Prostate gland (tissue), 2 donors: ENCODE results near the gene OPTC.

Source experiments
- POLR2A ChIP-seq: fragments of 450-650 bp; IDR thresholded peaks from one replicate; pipeline ENCODE4 v1.6.1; 2016; ENCODE audit warnings: antibody characterized with exemption, mild to moderate bottlenecking
- POLR2AphosphoS5 ChIP-seq: sonication (generic); formaldehyde crosslinking; IDR thresholded peaks from one replicate; pipeline ENCODE4 v1.6.1; 2017; ENCODE audit warnings: antibody characterized with exemption
- TF ChIP-seq, protein P1 (sequence below), 4 experiments: fragments of 200-600 bp in 2 of 4; fragments of 450-650 bp in 2 of 4; sonication (generic) in 2 of 4; IDR thresholded peaks; 1 replicate in 3 of 4; 2 replicates in 1 of 4; pipeline ENCODE4 v1.5.1; 2016 to 2019; ENCODE audit warnings: antibody characterized with exemption in 4 of 4, mild to moderate bottlenecking in 2 of 4, moderate library complexity in 2 of 4

DNA sequence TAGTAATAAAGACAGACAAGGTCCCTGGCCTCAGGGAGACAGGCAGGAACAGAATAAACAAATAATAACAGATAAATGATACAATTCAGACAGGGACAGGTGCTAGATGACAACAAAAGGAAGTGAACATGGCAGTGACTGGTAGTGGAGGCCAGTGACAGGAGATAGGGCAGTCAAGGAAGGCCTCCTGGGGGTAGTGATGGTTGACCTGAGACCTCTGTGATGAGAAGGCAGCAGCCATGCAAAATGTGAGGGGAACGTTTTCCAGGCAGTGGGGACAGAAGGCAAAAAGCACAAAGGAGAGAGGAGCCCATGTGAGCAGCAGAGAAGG, 18.5 kb downstream of the OPTC start:
- TF ChIP-seq, protein P1, sequence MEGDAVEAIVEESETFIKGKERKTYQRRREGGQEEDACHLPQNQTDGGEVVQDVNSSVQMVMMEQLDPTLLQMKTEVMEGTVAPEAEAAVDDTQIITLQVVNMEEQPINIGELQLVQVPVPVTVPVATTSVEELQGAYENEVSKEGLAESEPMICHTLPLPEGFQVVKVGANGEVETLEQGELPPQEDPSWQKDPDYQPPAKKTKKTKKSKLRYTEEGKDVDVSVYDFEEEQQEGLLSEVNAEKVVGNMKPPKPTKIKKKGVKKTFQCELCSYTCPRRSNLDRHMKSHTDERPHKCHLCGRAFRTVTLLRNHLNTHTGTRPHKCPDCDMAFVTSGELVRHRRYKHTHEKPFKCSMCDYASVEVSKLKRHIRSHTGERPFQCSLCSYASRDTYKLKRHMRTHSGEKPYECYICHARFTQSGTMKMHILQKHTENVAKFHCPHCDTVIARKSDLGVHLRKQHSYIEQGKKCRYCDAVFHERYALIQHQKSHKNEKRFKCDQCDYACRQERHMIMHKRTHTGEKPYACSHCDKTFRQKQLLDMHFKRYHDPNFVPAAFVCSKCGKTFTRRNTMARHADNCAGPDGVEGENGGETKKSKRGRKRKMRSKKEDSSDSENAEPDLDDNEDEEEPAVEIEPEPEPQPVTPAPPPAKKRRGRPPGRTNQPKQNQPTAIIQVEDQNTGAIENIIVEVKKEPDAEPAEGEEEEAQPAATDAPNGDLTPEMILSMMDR (IDR thresholded peaks at IDR 0.05), result no peak
- no peak for TF ChIP-seq POLR2A
- TF ChIP-seq POLR2AphosphoS5, result no peak
